HCT116 (cell line): ENCODE results near the gene TCF7.

ENCODE experiments used
- CBX3 ChIP-seq: IDR thresholded peaks from 2 replicates; pipeline ENCODE4 v1.6.1; 2012; ENCODE audit warnings: low read depth
- CEBPB ChIP-seq: IDR thresholded peaks from 2 replicates; pipeline ENCODE4 v1.6.1; 2012; ENCODE audit warnings: low read depth
- EZH2 ChIP-seq: fragments of 200-600 bp; sonication (generic); IDR thresholded peaks from 2 replicates; pipeline ENCODE4 v1.6.1; 2017; ENCODE audit warnings: antibody characterized with exemption, mixed run types
- EZH2phosphoT487 ChIP-seq: fragments of 200-600 bp; IDR thresholded peaks from 2 replicates; pipeline ENCODE4 v1.6.1; 2018; ENCODE audit warnings: antibody characterized with exemption, borderline replicate concordance
- POLR2A ChIP-seq: IDR thresholded peaks from 2 replicates; pipeline ENCODE4 v1.7.0; 2011; ENCODE audit warnings: borderline replicate concordance; ENCODE audit not compliant: insufficient read depth, insufficient read length; ENCODE audit errors: extremely low read depth
- SIN3A ChIP-seq: IDR thresholded peaks from 2 replicates; pipeline ENCODE4 v1.6.1; 2012; ENCODE audit warnings: low read depth
- SP1 ChIP-seq: IDR thresholded peaks from 2 replicates; pipeline ENCODE4 v1.6.1; 2012; ENCODE audit warnings: low read depth
- TF ChIP-seq, protein P1 (sequence below), 3 experiments: fragments of 200-600 bp in 1 of 3; sonication (generic) in 1 of 3; IDR thresholded peaks in 2 of 3; conservative IDR thresholded peaks in 1 of 3; 2 replicates each; pipeline ENCODE4 v1.5.1; 2012 to 2017; ENCODE audit warnings: low read depth in 2 of 3, low read length in 2 of 3, antibody characterized with exemption in 1 of 3, borderline replicate concordance in 1 of 3, control low read depth in 1 of 3, mild to moderate bottlenecking in 1 of 3, mixed read lengths in 1 of 3, mixed run types in 1 of 3, moderate library complexity in 1 of 3; ENCODE audit not compliant: insufficient read depth in 1 of 3

DNA sequence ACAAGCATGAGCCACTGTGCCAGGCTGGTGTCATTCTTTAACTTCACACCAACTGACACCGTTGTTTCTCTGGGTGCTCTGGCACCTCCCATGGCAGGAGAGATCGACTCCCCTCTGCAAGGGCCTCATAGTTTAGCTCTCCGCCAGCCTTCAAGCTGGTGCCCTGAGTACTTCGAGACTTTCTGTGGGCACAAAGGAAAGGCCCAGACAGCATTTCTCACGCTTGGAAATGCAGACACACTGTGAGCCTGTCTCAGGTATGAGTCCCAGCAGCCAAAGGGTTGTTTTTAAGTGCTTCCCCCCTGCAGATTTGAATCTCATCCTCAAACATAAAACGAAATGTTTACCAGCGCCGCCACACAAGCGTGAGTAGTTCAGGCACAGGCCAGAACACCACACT, 11.1 kb upstream of the TCF7 start:
- TF ChIP-seq CEBPB, result no peak
- TF ChIP-seq EZH2, result no peak
- TF ChIP-seq EZH2phosphoT487, result no peak
- TF ChIP-seq, protein P1, sequence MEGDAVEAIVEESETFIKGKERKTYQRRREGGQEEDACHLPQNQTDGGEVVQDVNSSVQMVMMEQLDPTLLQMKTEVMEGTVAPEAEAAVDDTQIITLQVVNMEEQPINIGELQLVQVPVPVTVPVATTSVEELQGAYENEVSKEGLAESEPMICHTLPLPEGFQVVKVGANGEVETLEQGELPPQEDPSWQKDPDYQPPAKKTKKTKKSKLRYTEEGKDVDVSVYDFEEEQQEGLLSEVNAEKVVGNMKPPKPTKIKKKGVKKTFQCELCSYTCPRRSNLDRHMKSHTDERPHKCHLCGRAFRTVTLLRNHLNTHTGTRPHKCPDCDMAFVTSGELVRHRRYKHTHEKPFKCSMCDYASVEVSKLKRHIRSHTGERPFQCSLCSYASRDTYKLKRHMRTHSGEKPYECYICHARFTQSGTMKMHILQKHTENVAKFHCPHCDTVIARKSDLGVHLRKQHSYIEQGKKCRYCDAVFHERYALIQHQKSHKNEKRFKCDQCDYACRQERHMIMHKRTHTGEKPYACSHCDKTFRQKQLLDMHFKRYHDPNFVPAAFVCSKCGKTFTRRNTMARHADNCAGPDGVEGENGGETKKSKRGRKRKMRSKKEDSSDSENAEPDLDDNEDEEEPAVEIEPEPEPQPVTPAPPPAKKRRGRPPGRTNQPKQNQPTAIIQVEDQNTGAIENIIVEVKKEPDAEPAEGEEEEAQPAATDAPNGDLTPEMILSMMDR (IDR thresholded peaks at IDR 0.05 in 2 of 3, conservative IDR thresholded peaks at IDR 0.05 in 1 of 3; ENCODE audit: borderline replicate concordance in 1 of 3, insufficient read depth in 1 of 3, low read depth in 2 of 3, low read length in 2 of 3), result no peak
- no peak for TF ChIP-seq SP1
- no peak for TF ChIP-seq POLR2A
- TF ChIP-seq CBX3, result no peak
- no peak for TF ChIP-seq SIN3A
